Measurements from ENCODE around the gene KLHL12. TPM values are rescaled to one million over a fixed set of nuclear protein-coding genes. Genes with fewer than 3 reads are reported as not detected.

Gene KLHL12
- total RNA-seq, 1 donor = 23.2 TPM

DNA sequence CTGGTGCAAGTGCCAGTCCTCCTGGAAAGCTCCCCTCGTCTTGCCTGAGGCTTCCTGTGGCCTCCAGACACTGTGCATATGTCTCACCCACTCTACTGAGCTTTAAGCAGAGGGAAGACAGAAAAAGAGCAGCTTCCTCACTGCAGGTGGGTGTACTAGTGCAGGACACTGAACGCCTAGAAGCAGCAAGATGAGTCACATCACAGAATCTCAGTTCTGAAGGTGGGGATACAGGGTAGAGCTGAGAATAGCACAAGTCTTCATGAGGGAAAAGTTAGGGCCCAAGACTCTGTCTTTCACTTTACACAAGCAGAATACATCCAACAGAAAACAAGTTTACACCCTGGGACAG is 78.9 kb downstream of the KLHL12 start:
- Histone ChIP-seq H4K20me1 (ENCODE audit: insufficient read depth, low read length) (no peaks in the 10 kb centered on the region), H3K9me3 (ENCODE audit: low read depth, low read length) (no peaks in the 10 kb centered on the region), H3K79me2 (ENCODE audit: insufficient read depth, low read length) (no peaks in the 10 kb centered on the region), H3K4me3 (ENCODE audit: insufficient read depth, low read length) (no peak overlapping the region), H3K4me2 (ENCODE audit: insufficient read depth, low read length) (no peak overlapping the region), H2AFZ (ENCODE audit: low read length) (no peak overlapping the region), H3K27ac (ENCODE audit: low read depth, low read length) (no peak overlapping the region), H3K27me3 (ENCODE audit: insufficient read depth, low read length) (no peaks in the 10 kb centered on the region), H3K4me1 (ENCODE audit: insufficient read depth, low read length) (no peaks in the 10 kb centered on the region), H3K36me3 (ENCODE audit: insufficient read depth, low read length) (no peaks in the 10 kb centered on the region)
- no peak for DNase-seq (ENCODE audit: insufficient read length, low spot score, missing footprints)
- TF ChIP-seq, protein P1, sequence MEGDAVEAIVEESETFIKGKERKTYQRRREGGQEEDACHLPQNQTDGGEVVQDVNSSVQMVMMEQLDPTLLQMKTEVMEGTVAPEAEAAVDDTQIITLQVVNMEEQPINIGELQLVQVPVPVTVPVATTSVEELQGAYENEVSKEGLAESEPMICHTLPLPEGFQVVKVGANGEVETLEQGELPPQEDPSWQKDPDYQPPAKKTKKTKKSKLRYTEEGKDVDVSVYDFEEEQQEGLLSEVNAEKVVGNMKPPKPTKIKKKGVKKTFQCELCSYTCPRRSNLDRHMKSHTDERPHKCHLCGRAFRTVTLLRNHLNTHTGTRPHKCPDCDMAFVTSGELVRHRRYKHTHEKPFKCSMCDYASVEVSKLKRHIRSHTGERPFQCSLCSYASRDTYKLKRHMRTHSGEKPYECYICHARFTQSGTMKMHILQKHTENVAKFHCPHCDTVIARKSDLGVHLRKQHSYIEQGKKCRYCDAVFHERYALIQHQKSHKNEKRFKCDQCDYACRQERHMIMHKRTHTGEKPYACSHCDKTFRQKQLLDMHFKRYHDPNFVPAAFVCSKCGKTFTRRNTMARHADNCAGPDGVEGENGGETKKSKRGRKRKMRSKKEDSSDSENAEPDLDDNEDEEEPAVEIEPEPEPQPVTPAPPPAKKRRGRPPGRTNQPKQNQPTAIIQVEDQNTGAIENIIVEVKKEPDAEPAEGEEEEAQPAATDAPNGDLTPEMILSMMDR (IDR thresholded peaks at IDR 0.05; ENCODE audit: extremely low read depth, low read depth, low read length) = no peak

DNA sequence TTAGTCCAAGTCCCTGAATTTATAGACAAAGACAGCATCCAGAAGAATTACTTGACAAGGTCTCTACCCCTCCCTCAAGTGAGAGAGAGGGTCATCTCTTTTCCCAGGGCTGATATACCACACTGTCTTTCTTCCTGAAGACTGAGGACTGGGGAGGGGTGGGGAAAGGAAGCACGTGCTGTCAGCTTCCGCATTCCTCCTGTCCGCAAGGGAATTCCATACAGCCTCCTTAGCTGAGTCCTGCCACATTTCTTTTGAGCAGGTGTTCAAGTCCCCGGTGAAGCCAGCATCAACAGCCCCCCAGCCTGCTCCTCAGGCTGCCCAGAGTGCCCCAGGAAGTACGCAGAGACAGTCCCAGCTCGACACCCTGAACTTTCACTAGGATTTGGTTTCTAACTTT is 82.1 kb downstream of the KLHL12 start:
- Histone ChIP-seq H3K27ac (ENCODE audit: low read depth, low read length) (no peak overlapping the region), H3K4me2 (ENCODE audit: insufficient read depth, low read length) (no peak overlapping the region), H3K4me1 (ENCODE audit: insufficient read depth, low read length) (no peaks in the 10 kb centered on the region), H4K20me1 (ENCODE audit: insufficient read depth, low read length) (no peaks in the 10 kb centered on the region), H3K27me3 (ENCODE audit: insufficient read depth, low read length) (peaks cover 4% of the 10 kb centered on the region), H3K79me2 (ENCODE audit: insufficient read depth, low read length) (no peaks in the 10 kb centered on the region), H3K4me3 (ENCODE audit: insufficient read depth, low read length) (no peak overlapping the region), H2AFZ (ENCODE audit: low read length) (no peak overlapping the region), H3K9me3 (ENCODE audit: low read depth, low read length) (no peaks in the 10 kb centered on the region), H3K36me3 (ENCODE audit: insufficient read depth, low read length) (no peaks in the 10 kb centered on the region)
- no peak for DNase-seq (ENCODE audit: insufficient read length, low spot score, missing footprints)
- TF ChIP-seq, protein P1 (IDR thresholded peaks at IDR 0.05; ENCODE audit: extremely low read depth, low read depth, low read length) = no peak

DNA sequence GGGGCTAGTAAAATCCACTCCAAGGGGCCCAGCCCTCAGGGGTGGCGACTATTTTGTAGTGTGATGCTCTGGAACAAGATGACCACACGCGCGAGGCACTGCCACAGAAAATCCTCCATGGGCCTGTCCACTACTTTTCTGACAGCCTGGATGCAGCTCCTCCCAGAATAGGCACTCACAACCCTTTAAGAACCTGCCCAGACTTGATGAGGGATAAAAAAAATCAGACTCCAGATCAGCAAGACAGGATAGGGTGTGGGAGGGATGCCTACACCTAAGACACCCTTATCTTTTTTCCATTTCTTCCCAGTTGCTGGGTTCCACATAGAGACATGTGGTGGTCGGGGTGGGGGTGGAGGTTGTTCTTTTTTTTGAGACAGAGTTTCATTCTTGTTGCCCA is 82.8 kb downstream of the KLHL12 start:
- H3K4me2 ChIP-seq (ENCODE audit: insufficient read depth, low read length) = no peak overlapping the region
- H2AFZ ChIP-seq (ENCODE audit: low read length) = no peak overlapping the region
- DNase-seq (ENCODE audit: insufficient read length, low spot score, missing footprints) = no peak
- peaks cover 4% of the 10 kb centered on the region for H3K27me3 ChIP-seq (ENCODE audit: insufficient read depth, low read length)
- no peaks in the 10 kb centered on the region for H4K20me1 ChIP-seq (ENCODE audit: insufficient read depth, low read length)
- no peaks in the 10 kb centered on the region for H3K4me1 ChIP-seq (ENCODE audit: insufficient read depth, low read length)
- H3K79me2 ChIP-seq (ENCODE audit: insufficient read depth, low read length) = no peaks in the 10 kb centered on the region
- no peak overlapping the region for H3K4me3 ChIP-seq (ENCODE audit: insufficient read depth, low read length)
- TF ChIP-seq, protein P1 (IDR thresholded peaks at IDR 0.05; ENCODE audit: extremely low read depth, low read depth, low read length) = no peak
- H3K36me3 ChIP-seq (ENCODE audit: insufficient read depth, low read length) = no peaks in the 10 kb centered on the region
- no peaks in the 10 kb centered on the region for H3K9me3 ChIP-seq (ENCODE audit: low read depth, low read length)
- H3K27ac ChIP-seq (ENCODE audit: low read depth, low read length) = no peak overlapping the region

DNA sequence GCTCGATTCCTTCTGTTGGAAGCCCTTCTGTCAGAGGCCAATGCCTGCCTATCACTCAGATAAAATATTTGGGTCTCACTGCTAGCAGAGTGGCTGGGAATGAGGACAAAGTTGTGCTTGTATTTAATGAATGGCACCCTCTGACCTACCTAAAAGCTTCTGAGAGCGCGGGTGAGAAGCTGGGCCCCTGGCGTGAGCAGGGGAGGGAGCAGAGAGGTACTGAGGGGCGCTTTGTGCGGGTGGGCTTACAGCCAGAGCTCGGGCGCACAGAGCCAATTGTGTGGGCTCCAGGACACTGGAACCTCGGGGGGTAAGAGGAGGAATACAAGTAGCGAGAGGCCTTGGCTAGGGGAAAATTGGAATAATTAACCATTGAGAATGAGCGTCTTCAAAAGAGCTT is 84.0 kb downstream of the KLHL12 start:
- Histone ChIP-seq H3K27ac (ENCODE audit: low read depth, low read length) (no peak overlapping the region), H3K4me1 (ENCODE audit: insufficient read depth, low read length) (no peaks in the 10 kb centered on the region), H3K9me3 (ENCODE audit: low read depth, low read length) (no peaks in the 10 kb centered on the region), H3K4me3 (ENCODE audit: insufficient read depth, low read length) (no peak overlapping the region), H2AFZ (ENCODE audit: low read length) (no peak overlapping the region), H3K79me2 (ENCODE audit: insufficient read depth, low read length) (no peaks in the 10 kb centered on the region), H3K4me2 (ENCODE audit: insufficient read depth, low read length) (no peak overlapping the region), H3K36me3 (ENCODE audit: insufficient read depth, low read length) (no peaks in the 10 kb centered on the region), H3K27me3 (ENCODE audit: insufficient read depth, low read length) (peaks cover 4% of the 10 kb centered on the region), H4K20me1 (ENCODE audit: insufficient read depth, low read length) (no peaks in the 10 kb centered on the region)
- no peak for DNase-seq (ENCODE audit: insufficient read length, low spot score, missing footprints)
- TF ChIP-seq, protein P1 (IDR thresholded peaks at IDR 0.05; ENCODE audit: extremely low read depth, low read depth, low read length) = no peak

Small RNA genes within 50 kb of the gene (small RNA-seq; reads per million reads assigned to genes)
- gene RF00019 = not detected

Other genes with a start within 250 kb of the KLHL12 start
- under 0.01 TPM in 1 of 2 replicates, not detected in the other for gene SYT2, start 216.8 kb downstream of the KLHL12 start, total RNA-seq
- 113 and 124 TPM in 2 replicates for gene KDM5B, start 118.8 kb downstream of the KLHL12 start, total RNA-seq
- gene PCAT6, start 116.3 kb downstream of the KLHL12 start, total RNA-seq = 0.29 and 0.72 TPM in 2 replicates
- gene RABIF, start 38.1 kb downstream of the KLHL12 start, total RNA-seq = 7.2 and 8.0 TPM in 2 replicates
- 91.9 and 104 TPM in 2 replicates for gene ADIPOR1, start 31.1 kb upstream of the KLHL12 start, total RNA-seq
- 49.2 and 60.8 TPM in 2 replicates for gene CYB5R1, start 40.0 kb upstream of the KLHL12 start, total RNA-seq
- 116 and 118 TPM in 2 replicates for gene TMEM183A, start 80.1 kb upstream of the KLHL12 start, total RNA-seq
- 8.0 and 10.9 TPM in 2 replicates for gene PPFIA4, start 99.3 kb upstream of the KLHL12 start, total RNA-seq
- not detected in 2 replicates for gene MYOG, start 158.8 kb upstream of the KLHL12 start, total RNA-seq
- gene ADORA1, start 200.5 kb upstream of the KLHL12 start, total RNA-seq = 4.0 and 9.1 TPM in 2 replicates
- under 0.01 and 0.29 TPM in 2 replicates for gene MYBPH, start 248.6 kb upstream of the KLHL12 start, total RNA-seq